Measurements from ENCODE around the gene KRT17.
A peak's percentile ranks its signal among the peaks of the same experiment; 100 is the strongest.

The KRT17 gene

DNA sequence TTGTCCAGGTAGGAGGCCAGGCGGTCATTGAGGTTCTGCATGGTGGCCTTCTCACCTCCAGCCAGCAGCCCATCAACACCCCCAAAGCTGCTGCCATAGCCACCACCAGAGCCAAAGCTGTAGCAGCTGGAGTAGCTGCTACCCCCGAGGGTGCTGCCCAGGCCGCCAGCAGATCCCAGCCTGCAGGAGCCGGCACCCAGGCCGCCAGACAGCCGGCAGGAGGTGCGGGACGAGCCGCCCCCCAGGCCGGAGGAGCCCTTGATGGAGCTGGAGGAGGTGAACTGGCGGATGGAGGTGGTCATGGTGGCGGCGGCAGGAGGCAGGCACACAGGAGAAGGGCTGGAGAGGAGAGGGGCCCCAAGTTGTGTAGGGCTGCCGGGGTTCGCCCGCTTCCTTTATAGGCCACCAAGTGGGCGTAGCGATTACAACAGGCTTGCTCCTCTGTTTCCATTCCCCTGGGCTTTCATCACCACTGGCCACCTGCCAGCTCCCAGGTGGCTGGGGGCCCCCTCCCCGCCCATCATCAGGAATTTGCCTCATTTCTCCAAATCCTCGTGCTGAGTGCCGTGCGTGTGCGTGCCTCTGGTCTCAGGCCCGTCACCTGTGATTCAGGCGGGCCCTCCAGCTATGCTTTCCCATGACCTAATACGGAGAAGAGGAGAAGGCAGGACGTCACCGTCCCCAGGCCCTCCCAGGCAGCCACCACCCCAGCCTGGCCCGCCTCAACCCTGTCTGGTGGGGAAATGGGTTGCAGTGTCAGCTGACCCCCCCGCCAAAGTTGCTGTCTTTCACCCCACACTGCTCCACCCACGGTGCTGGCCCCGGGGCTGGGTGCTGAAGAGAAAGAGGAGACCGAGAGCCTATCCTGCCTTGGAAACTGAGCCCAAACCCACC, at the start of gene KRT17:
Gene KRT17 (minus strand): TSS at position 368 of the 894 bp plus-strand sequence. CDS start 66 bp downstream, at position 302.
- TF ChIP-seq, protein P1, sequence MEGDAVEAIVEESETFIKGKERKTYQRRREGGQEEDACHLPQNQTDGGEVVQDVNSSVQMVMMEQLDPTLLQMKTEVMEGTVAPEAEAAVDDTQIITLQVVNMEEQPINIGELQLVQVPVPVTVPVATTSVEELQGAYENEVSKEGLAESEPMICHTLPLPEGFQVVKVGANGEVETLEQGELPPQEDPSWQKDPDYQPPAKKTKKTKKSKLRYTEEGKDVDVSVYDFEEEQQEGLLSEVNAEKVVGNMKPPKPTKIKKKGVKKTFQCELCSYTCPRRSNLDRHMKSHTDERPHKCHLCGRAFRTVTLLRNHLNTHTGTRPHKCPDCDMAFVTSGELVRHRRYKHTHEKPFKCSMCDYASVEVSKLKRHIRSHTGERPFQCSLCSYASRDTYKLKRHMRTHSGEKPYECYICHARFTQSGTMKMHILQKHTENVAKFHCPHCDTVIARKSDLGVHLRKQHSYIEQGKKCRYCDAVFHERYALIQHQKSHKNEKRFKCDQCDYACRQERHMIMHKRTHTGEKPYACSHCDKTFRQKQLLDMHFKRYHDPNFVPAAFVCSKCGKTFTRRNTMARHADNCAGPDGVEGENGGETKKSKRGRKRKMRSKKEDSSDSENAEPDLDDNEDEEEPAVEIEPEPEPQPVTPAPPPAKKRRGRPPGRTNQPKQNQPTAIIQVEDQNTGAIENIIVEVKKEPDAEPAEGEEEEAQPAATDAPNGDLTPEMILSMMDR (IDR thresholded peaks at IDR 0.05; ENCODE audit: low read depth, low read length): no peak
- Histone ChIP-seq H3K27me3 (ENCODE audit: insufficient read depth, low read depth, severe bottlenecking) (no peaks in the 10 kb centered on the region), H3K9me3 (ENCODE audit: severe bottlenecking) (no peaks in the 10 kb centered on the region), H3K4me3 (ENCODE audit: low read depth, low read length) (no peak within 1 kb of the TSS), H3K36me3 (no peaks in the 10 kb centered on the region), H3K27ac (no peak within 1 kb of the TSS)
- DNase-seq: no peak

DNA sequence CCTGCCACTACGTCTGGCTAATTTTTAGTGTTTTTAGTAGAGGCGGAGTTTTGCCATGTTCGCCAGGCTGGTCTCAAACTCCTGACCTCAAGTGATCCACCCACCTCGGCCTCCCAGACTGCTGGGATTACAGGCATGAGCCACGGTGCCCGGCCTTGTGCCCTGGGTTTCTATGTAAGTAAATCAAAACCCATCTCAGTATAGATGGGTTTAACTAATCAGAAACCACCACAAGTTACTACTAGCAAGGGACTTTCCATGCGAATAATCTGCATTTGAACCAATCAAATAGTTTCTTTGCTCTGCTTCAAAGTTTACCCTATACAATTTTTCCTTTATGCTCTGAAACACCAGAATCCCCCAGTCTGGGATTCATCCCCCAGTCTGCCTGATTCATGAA, 47.8 kb upstream of the KRT17 start:
- H3K36me3 ChIP-seq: no peaks in the 10 kb centered on the region
- H3K4me3 ChIP-seq (ENCODE audit: low read depth, low read length): no peak overlapping the region
- no peak for DNase-seq
- H3K9me3 ChIP-seq (ENCODE audit: severe bottlenecking): no peaks in the 10 kb centered on the region
- no peaks in the 10 kb centered on the region for H3K27me3 ChIP-seq (ENCODE audit: insufficient read depth, low read depth, severe bottlenecking)
- TF ChIP-seq, protein P1 (IDR thresholded peaks at IDR 0.05; ENCODE audit: low read depth, low read length): no peak
- no peak overlapping the region for H3K27ac ChIP-seq

DNA sequence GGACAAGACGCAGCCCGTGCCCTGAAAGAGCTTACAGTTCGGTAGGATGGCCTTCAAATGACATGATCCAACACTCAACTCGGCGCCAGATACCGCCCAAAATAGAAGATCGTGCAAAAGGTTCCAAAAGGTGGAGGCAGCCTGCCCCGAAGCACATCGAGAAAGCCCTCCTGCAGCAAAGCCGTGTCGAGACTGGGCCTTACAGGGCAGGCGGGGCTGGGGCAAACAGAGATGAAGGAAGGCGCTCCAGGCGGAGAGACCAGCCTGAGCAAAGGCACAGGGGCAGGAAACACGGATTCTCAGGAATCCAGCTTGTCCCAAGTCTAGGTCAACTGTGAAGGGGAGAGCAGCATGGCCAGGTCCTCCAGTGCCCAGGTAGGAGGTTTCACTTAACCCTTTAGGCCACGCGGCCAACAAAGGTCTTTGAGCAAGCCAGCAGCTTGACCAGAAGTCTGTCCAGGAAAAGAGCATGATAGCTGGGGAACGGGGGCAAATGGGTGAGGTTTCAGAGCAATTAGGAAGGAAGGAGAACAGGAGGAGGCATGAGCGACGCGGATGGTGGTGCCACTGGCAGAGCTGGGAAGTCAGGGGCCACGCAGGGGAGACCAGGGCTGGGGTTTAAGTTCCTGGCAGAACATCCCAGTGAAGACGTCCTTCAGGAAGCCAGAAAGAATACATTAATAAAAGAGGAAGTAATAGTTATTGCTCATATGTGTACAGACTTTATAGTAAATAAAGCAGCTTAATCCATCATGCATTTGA, 43.1 kb upstream of the KRT17 start:
- Histone ChIP-seq H3K4me3 (ENCODE audit: low read depth, low read length) (peak overlapping the region; percentile 58), H3K36me3 (no peaks in the 10 kb centered on the region), H3K9me3 (ENCODE audit: severe bottlenecking) (no peaks in the 10 kb centered on the region), H3K27ac (no peak overlapping the region), H3K27me3 (ENCODE audit: insufficient read depth, low read depth, severe bottlenecking) (no peaks in the 10 kb centered on the region)
- TF ChIP-seq, protein P1 (IDR thresholded peaks at IDR 0.05; ENCODE audit: low read depth, low read length): no peak
- no peak for DNase-seq

GRCh38 chr17:41666708-41667279, 42.4 kb upstream of the KRT17 start:
- H3K4me3 ChIP-seq (ENCODE audit: low read depth, low read length): peak overlapping the region; percentile 58
- DNase-seq: peak; percentile 91
- H3K36me3 ChIP-seq: no peaks in the 10 kb centered on the region
- H3K27me3 ChIP-seq (ENCODE audit: insufficient read depth, low read depth, severe bottlenecking): no peaks in the 10 kb centered on the region
- no peaks in the 10 kb centered on the region for H3K9me3 ChIP-seq (ENCODE audit: severe bottlenecking)
- TF ChIP-seq, protein P1 (IDR thresholded peaks at IDR 0.05; ENCODE audit: low read depth, low read length): peak; percentile 99
- H3K27ac ChIP-seq: no peak overlapping the region

DNA sequence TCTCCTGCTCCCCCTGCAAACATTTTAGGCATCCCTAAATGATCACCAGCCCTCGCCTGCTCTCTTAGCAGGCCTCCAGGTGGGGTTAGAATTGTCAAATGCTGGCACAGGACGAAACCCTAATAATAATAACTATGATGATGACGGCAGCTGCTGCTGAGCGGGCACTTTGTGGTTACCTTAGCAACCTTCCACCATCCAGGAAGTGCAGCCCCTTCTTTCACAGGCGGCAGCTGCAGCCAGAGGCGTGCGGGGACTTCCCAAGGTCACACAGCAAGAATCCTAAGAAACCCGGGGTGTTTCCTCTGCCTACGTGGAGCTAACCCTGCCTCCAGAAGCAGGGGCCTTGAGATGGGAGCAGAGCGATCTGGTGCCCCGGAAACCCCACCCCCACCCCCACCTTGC, 41.9 kb upstream of the KRT17 start:
- peak overlapping the region; percentile 78 for H3K27ac ChIP-seq
- DNase-seq: peak; percentile 44

More for the DNA sequence above, 41.9 kb upstream of the KRT17 start:
- Histone ChIP-seq H3K27me3 (ENCODE audit: insufficient read depth, low read depth, severe bottlenecking) (no peaks in the 10 kb centered on the region), H3K9me3 (ENCODE audit: severe bottlenecking) (no peaks in the 10 kb centered on the region), H3K4me3 (ENCODE audit: low read depth, low read length) (peak overlapping the region; percentile 58), H3K36me3 (no peaks in the 10 kb centered on the region)
- TF ChIP-seq, protein P1 (IDR thresholded peaks at IDR 0.05; ENCODE audit: low read depth, low read length): no peak

Data from WERI-Rb-1 (cell line).